EL (cell line): Measurements from ENCODE around the gene MET.
"Not testable (repeated sequence)": the region's sequence is repeated elsewhere in the genome, so short reads cannot be mapped to it uniquely, and the experiment has no call there.

ENCODE experiments used
- DNase-seq: peaks from one replicate; pipeline ENCODE4 v3.0.0-alpha.2; 2016

MET gene

DNA sequence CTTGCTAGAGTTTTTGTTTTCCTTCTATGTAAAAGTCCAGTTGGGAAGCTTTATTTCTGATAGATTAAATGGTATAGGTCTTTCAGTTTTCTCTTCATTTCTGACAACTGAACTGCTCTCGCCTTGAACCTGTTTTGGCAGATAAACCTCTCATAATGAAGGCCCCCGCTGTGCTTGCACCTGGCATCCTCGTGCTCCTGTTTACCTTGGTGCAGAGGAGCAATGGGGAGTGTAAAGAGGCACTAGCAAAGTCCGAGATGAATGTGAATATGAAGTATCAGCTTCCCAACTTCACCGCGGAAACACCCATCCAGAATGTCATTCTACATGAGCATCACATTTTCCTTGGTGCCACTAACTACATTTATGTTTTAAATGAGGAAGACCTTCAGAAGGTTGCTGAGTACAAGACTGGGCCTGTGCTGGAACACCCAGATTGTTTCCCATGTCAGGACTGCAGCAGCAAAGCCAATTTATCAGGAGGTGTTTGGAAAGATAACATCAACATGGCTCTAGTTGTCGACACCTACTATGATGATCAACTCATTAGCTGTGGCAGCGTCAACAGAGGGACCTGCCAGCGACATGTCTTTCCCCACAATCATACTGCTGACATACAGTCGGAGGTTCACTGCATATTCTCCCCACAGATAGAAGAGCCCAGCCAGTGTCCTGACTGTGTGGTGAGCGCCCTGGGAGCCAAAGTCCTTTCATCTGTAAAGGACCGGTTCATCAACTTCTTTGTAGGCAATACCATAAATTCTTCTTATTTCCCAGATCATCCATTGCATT lies 27.1 kb downstream of the MET start:
- DNase-seq, result no peak

DNA sequence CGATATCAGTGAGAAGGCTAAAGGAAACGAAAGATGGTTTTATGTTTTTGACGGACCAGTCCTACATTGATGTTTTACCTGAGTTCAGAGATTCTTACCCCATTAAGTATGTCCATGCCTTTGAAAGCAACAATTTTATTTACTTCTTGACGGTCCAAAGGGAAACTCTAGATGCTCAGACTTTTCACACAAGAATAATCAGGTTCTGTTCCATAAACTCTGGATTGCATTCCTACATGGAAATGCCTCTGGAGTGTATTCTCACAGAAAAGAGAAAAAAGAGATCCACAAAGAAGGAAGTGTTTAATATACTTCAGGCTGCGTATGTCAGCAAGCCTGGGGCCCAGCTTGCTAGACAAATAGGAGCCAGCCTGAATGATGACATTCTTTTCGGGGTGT lies 27.7 kb downstream of the MET start:
- no peak for DNase-seq

DNA sequence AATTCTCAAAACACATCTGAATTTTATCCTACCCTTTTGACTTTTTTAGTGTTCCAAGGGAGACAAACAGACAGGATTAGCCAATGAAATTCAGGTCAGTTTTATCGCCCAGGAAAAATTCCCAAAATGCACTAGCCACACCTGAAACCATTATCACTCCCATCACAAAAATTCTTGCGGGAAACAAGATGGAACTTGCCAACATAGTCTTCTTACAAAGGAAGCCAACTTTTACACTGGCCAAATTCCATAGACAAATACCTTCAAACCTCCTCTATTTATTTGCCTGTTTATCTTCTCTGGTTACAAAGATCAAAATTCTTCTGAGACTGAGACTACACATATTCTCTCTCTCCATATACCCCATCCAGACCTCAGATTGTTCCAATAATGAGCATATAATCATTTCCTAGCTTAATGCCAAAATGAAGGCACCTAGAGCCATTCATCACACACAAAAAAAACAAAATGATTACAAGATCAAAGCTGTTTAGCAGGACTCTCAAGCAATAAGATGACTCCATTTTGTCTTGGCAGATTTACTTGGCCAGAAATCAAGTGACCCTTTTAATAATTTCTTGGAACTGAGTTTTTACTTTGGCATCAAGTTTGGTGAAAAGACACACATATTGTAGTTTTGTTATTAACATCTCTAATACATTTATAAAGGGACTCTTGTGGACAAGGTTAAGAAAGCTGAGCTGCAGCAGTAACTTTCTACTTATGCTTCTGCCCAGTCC lies 30.2 kb downstream of the MET start:
- no peak for DNase-seq

DNA sequence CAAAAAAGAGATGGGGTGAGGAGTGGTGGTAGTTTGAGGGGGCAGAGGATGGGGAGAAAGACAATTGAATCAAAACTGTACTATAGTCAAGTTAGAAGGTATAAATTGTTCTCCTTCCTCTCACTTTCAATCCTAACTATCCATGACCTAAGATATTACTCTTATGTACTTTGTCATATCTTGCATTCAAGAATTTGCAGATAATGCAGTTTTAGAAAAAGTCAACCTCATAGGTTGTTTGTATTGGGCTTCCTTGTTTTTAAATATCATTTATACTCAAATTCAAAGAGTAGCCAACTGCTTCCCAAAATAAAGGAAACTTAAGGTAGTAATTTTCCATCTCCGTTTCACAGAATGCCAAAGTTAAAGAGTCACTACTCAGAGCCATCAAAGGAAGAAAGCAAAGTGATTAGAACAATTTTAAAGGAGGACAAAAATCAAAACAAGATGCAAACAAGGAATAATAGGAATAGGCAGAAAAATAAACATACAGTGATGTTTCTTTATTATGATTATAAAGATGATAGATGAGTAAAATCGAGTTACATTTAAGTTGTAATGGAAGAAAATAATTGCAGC lies 32.7 kb downstream of the MET start:
- DNase-seq, result no peak

DNA sequence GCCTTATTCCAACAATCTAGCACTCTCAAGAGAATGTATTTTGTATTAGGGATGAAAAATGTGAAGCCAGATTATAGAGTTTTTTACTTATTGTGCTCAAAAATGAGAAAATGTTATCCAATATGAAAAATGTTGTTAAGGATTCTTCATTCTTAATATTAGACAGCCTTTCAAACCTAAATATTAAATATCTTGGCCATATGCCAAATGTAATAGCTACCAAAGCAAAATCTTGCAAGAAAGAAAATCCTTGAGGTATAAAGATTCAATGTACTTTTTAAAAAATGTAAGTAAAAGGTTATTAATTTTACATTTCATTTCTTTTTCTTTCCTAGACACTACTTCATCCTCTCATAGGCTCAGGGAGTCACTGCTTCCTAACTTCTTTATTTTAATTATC lies 33.4 kb downstream of the MET start:
- no peak for DNase-seq

DNA sequence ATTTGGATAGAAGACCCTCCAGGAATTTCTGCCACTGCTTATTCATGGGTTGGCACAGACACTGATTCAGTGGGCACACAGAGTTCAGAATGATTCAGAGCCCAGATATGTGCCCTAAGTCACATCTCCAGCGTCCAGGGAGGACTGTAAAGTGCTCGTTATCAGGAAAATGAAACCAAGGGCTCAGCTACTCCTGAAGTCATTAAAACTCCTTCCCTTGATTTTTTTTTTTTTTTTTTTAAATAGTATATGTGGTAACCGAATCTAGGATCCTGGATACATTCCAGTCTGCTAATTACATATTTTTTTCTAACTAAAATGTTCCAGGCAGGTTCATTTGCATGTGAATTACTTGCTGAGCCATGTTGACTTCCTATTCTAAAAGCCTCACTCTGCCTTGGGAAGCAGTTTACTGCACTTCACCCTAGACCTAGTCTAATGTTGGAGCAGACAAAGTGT lies 34.7 kb downstream of the MET start:
- DNase-seq, result peak; percentile 87

DNA sequence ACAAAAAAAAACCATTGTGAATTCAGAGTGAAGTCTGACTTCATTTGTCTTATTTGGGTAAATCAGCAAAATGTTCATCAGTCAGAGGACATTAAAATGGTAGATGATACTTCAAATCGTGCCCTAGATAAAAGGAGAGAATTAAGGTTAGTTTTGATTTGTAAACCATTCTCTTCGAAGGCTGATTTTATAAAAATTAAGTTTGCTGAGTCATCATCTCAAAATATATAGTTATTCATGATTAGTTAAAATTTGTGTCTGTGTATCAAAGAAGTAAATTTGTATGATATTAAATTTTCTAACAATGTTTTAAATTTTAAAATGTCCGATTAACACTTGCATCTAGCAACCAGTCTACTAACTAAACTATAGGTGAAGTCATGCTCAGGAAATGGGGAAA lies 35.3 kb downstream of the MET start:
- DNase-seq, result no peak

DNA sequence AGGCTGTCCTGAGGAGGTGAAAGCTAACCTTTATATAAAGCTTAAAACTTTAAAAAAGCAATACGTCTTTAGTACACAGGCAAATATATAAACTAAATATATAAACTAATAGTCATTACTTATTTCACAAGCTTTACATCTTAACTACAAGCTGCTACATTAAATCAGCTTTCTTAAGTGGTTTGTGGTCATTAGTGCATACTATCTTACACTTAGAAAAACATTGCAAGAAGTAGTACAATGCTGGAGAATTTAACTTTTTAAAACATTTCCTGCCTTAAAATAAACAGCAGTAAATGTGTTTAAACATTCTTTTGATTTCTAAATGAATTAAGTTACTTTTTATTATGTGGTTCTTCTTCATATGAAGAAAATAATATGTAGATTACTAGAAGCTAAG lies 36.3 kb downstream of the MET start:
- peak; percentile 48 for DNase-seq

DNA sequence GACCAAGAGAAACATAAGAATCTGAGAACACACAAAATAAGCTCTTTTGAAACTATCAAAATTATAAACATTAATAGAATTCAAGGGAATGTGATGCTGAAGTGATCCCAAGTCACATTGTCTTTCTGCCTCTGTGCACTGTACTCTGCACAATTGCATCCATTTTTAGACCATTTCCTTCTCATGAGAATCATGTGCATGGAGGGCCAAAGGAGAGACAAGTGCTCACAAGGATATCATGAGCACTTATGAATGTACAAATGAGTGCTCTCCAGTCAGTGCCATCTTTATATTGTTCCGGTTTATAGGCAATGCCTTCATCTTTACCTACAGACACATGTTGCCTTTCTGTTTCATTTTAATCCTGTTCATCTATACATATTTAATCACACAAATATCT lies 36.9 kb downstream of the MET start:
- DNase-seq, result no peak

DNA sequence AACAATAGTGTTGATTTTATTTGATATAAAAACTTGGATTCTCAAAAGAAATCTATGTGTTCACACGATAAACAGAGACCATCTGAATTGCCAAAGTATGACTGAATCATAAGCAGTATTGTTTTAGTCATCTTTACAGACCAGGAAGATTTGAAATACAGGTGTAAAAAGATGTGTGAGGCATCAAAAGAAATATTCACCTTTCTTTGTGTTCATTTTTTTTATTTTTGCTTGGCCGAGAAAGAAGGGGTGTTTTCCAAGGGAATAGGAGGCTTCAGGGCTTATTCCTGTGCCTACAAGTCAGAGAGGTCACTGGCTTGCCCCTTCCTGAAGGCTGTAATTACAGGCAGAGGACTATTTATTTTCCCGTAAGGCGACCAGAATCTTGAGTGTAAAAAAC lies 37.3 kb downstream of the MET start:
- no peak for DNase-seq

DNA sequence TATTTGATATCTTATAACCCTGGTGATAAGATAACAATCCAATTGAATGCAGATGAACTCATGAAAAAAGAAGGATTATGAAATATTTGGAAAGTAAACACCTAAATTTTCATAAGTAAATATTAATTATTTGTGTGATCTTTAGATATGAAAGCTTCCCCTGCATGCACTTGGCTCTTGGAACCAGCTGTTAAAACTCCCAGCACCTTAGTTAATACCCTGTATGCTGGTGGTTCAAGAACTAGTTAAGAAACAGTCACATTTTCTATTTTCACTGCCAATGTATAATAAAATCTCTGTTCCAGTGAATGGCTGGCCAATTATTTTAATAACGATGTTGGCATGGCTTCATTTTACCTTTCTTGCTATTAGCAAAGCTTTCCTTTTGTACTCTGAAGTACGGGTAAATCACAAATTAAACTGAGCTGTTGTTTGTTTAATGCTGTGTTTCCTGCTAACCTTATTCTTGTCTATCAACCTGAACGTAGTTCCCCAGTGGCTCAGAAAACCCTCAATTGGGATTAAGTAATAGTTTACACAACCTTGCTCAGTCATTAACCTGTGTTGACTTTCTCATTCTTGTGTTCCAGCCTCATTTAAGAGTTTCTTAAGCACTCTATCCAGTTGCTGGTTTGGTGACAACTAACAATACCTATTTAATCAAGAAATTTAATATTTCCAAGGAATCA lies 38.9 kb downstream of the MET start:
- no peak for DNase-seq

DNA sequence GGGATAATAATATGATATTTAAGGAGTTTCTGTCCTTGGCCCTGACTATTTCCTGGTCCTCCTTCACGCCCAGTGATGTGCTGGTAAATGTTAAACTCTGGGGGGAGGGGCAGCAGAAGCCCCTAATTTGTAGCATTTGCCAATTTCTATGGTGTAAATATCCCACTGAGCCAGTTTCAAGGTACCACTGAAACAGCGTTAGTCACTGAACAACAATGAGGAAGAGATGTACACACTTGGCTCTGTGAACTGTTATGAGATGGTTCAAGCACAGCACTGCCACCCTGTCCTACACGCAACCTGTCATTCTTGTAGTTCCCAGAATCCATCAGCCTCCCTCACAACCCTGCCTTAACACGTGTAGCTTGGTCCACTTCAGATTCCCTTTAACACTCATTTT lies 39.8 kb downstream of the MET start:
- DNase-seq, result no peak

DNA sequence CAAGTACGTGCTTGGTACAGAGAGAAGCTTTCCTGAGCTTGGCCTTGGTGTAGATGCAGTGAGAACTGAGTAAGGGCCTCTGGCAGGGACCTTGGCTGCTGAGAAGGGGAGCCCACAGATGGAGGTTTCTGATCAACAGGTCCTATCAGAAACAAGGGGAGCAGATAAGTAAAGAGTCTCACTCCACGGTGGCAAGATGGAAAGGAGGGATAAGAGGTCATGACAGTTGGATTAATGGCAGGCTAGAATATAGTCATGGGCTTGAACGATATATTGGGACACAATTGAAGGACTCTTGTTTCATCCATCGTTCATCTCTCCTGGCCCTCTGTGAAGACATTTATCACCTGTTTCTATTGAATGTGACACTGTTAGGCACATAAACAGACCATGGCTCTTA lies 41.5 kb downstream of the MET start:
- no peak for DNase-seq

DNA sequence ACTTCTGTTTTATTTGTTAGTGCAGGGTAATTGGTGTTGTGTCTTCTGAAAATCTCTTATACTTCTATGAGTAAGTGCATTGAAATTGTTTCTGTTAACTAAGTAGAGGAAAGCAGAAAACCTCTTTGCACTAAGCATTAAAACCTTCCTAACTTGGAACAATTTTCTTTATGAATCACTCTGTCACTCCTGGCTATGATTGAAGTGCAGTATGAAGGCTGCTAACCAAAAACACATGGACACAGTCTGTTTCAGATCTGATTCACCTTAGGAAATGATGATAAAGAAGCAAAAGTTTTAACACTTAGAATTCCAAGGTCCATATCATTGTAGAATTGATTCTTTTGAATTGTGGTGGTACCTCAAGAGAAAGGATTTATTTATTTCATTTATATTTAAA lies 41.9 kb downstream of the MET start:
- peak; percentile 73 for DNase-seq

DNA sequence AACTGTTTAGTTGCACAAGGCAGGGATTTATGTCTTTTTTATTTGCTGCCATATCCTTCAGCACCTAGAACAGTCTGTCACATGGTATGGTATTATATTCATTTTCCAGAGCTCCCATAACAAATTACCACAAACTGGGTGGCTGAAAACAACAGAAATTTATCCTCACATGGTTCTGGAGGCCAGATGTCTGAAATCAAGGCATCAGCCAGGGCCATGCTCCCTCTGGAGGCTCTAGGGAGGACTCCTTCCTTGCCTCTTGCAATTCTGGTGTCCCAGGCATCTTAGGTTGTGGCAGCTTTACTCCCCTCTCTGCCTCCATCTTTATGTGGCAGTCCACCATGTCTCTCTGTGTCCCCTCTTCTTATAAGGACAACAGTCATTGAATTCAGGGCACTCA lies 43.1 kb downstream of the MET start:
- DNase-seq, result peak; percentile 40

DNA sequence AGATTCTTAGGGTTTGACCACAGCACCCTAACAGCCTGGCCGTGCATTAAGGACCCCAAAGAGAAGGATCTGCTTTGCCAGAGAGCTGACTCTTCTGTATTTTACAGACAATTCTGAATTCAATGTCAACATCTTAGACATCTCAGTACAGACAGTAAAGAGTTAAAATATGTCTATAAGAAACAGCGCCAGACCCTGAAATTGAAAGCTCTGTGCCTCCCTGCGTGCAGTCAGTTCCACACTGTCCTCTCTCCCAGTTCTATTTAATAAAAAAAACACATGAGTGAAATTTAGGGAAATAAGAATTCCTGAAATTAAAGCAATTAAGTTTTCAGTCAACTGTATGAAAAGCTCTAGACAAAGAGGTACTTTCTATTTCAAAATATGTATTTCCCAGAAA lies 45.1 kb downstream of the MET start:
- no peak for DNase-seq

DNA sequence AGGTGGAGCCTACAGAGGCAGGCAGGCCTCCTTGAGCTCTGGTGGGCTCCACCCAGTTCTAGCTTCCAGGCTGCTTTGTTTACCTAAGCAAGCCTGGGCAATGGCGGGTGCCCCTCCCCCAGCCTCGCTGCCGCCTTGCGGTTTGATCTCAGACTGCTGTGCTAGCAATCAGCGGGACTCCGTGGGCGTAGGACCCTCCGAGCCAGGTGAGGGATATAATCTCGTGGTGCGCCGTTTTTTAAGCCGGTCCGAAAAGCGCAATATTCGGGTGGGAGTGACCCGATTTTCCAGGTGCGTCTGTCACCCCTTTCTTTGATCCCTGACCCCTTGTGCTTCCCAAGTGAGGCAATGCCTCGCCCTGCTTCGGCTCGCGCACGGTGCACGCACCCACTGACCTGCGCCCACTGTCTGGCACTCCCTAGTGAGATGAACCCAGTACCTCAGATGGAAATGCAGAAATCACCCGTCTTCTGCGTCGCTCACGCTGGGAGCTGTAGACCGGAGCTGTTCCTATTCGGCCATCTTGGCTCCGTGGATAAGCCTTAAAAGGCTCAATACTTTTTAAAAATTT lies 52.0 kb downstream of the MET start:
- not testable (repeated sequence) for DNase-seq

DNA sequence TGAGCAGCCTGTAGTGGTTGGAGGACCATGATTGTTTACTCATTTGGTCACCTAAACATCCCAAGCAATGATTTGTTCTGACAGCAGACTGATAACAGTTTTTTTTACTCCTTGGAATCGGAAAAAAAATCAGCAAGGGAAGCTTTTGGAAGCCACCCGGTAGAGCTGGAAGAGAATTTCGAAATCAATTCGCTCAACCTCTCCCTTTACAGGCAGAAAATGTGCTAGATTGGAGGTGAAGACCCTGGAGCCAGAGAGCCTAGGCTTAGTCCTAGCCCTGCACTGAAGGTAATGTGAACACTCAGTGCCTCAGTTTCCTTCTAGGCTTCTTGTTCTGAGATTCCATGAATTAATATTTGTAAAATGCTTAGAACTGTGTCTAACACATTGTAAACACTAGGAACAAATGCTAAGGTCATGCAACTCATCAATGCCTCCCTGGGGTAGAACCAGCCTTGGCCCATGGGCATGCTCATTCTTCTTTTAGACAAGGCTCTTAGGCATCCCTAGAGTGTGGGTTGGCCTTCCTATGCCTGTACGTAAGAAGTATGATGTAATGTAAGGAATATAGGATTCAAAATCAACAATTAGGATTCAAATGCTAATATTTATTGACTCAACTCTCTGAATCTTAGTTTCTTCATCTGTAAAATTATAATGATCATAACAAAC lies 52.7 kb downstream of the MET start:
- DNase-seq, result no peak

DNA sequence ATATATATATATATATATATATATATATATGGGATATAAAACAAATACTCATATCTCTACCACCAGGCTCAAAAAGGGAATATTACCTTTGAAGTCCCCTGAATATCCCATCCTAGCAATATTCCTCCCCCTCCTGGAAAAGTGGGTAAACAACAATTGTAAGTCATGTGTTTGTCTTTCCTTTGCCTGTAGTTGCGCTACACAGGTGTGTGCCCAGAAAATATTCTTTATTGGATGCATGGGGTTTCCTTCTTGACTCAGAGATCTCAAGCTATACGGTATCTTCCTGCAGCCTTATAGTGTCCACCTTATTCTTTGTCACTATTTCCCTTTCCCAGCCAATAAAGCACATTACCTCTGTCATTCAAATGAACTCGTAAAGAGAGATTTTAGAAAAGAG lies 54.2 kb downstream of the MET start:
- DNase-seq, result no peak

DNA sequence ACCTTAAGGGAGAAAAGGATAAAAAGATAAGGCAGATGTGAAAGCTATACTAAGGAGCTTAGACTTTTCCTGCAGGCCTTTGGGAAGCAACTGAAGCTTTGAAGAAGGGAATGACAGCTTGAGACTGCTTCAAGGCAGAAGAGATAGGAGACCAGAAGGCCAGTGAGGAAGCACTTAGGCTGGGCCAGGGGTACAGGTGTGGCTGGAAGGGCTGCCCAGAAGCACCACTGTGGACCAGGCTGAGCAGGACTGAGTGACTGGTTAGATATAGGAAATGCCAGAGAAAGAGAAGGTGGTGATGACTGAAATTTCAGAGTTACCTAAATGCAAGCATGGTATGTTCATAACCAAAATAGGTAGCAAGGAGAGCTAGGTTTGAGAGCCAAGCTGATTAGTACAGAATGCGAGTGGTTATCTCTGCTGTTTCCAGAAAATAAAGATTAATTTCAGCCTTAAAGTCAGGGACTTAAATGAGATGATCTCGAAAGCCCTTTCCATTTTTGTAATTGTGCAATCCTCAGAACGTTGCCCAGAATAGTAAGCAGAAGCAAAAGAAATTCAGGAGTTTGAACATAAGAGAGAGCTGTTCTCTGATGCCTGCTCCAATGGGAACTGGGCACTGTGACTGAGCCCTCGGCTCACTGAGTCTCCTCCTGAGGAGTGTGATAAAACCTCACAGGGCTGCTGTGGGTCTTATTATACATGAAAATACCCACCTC lies 54.9 kb downstream of the MET start:
- DNase-seq, result no peak

DNA sequence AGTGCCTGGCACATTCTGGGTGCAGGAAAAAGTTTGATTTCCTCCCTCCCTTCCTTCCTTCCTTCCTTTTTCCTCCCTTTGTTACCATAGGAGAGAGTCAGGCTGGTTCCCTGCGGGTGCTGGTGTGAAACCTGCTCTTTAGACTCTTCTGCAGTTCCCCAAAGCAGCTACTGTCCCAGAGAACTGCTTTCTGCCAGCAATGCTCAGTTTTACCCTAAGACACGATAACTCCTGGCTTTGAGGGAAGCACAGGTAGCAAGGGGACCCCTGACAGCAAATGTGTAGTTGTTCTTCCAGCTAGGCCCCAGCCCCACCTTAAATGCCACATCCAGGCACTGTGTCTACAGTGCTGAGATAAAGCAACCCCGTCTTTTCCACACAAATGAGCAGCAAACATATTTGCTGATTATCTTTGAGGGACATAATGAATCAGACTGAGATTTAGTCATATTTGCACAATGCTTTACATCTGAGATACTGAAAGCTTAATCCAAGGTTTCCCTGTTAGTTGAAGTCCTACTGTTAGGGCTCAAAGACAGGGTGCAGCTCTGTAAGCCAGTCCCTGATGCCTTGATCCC lies 55.5 kb downstream of the MET start:
- no peak for DNase-seq

DNA sequence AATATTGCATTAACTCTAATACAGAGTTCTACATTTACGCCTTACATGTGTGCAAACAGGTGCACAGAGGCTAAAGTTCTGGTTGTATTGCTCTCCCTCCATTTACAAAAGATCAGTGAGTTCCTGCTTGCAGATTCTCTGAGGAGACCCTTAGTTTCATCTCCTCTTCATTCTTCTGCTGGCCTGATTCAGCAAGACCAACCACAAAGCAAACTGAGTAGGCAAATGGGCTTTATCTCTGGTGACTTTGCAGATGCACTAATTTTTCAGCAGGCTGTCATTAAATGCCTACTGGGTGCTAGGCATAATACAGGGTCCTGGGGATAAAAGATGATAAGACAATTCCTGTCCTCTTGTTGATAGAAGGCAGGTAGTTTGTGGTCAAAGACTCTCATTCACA lies 56.4 kb downstream of the MET start:
- DNase-seq, result no peak
